HepG2 (cell line): ENCODE measurements around the gene HOXA9. TPM values are rescaled to one million over a fixed set of nuclear protein-coding genes. Genes with fewer than 3 reads are reported as not detected.

Experiments
- ARID3A ChIP-seq: IDR thresholded peaks from 2 replicates; pipeline ENCODE4 v1.6.1; 2012; ENCODE audit warnings: low read depth, low read length, improper control_type of control experiment
- ARID5B ChIP-seq: IDR thresholded peaks from 2 replicates; pipeline ENCODE4 v1.4.0; 2020; ENCODE audit warnings: mild to moderate bottlenecking, missing genetic modification reagents
- ATF7-NPFF ChIP-seq: sonication (generic); formaldehyde crosslinking; IDR thresholded peaks from 2 replicates; pipeline ENCODE4 v1.8.1; 2023; ENCODE audit warnings: mild to moderate bottlenecking, low read depth, missing genetic modification reagents, moderate library complexity
- CC2D1A ChIP-seq: sonication (generic); formaldehyde crosslinking; IDR thresholded peaks from 2 replicates; pipeline ENCODE4 v1.8.1; 2023; ENCODE audit warnings: mild to moderate bottlenecking, missing genetic modification reagents
- ETS1 ChIP-seq: sonication (generic); formaldehyde crosslinking; IDR thresholded peaks from 2 replicates; pipeline ENCODE4 v1.4.0; 2020; ENCODE audit warnings: missing genetic modification reagents
- LBX2 ChIP-seq: sonication (generic); formaldehyde crosslinking; IDR thresholded peaks from 2 replicates; pipeline ENCODE4 v1.5.0; 2020; ENCODE audit warnings: missing genetic modification reagents, mild to moderate bottlenecking, borderline replicate concordance
- NKX3-1 ChIP-seq: sonication (generic); formaldehyde crosslinking; IDR thresholded peaks from 2 replicates; pipeline ENCODE4 v1.5.0; 2020; ENCODE audit warnings: missing genetic modification reagents
- STAG1 ChIP-seq: sonication (generic); formaldehyde crosslinking; IDR thresholded peaks from 2 replicates; pipeline ENCODE4 v1.4.0; 2020; ENCODE audit warnings: missing genetic modification reagents
- ZFP91 ChIP-seq: sonication (generic); formaldehyde crosslinking; IDR thresholded peaks from 2 replicates; pipeline ENCODE4 v1.9.0; 2022; ENCODE audit warnings: missing genetic modification reagents, mild to moderate bottlenecking, borderline replicate concordance
- ZIK1 ChIP-seq: sonication (generic); formaldehyde crosslinking; IDR thresholded peaks from 2 replicates; pipeline ENCODE4 v1.5.0; 2020; ENCODE audit warnings: mild to moderate bottlenecking, low read depth, missing genetic modification reagents, borderline replicate concordance
- ZNF17 ChIP-seq: sonication (generic); formaldehyde crosslinking; IDR thresholded peaks from 2 replicates; pipeline ENCODE4 v1.5.0; 2020; ENCODE audit warnings: mild to moderate bottlenecking, missing genetic modification reagents
- ZNF235 ChIP-seq: sonication (generic); formaldehyde crosslinking; IDR thresholded peaks from 2 replicates; pipeline ENCODE4 v1.8.1; 2023; ENCODE audit warnings: mild to moderate bottlenecking, missing genetic modification reagents, borderline replicate concordance
- ZNF253 ChIP-seq: sonication (generic); formaldehyde crosslinking; IDR thresholded peaks from 2 replicates; pipeline ENCODE4 v1.8.0; 2022; ENCODE audit warnings: mild to moderate bottlenecking, missing genetic modification reagents, borderline replicate concordance
- ZNF263 ChIP-seq: sonication (generic); formaldehyde crosslinking; IDR thresholded peaks from 2 replicates; pipeline ENCODE4 v1.4.0; 2020; ENCODE audit warnings: missing genetic modification reagents
- ZNF3 ChIP-seq: IDR thresholded peaks from 2 replicates; pipeline ENCODE4 v1.7.0; 2017; ENCODE audit warnings: inconsistent platforms
- ZNF329 ChIP-seq: sonication (generic); formaldehyde crosslinking; IDR thresholded peaks from 2 replicates; pipeline ENCODE4 v1.9.0; 2021; ENCODE audit warnings: low read depth, mild to moderate bottlenecking, missing genetic modification reagents
- ZNF331 ChIP-seq: sonication (generic); formaldehyde crosslinking; IDR thresholded peaks from 2 replicates; pipeline ENCODE4 v1.4.0; 2020; ENCODE audit warnings: missing genetic modification reagents
- ZNF501 ChIP-seq: sonication (generic); formaldehyde crosslinking; IDR thresholded peaks from 2 replicates; pipeline ENCODE4 v1.5.1; 2020; ENCODE audit warnings: mild to moderate bottlenecking, moderate library complexity, missing genetic modification reagents
- ZNF570 ChIP-seq: sonication (generic); formaldehyde crosslinking; IDR thresholded peaks from 2 replicates; pipeline ENCODE4 v1.4.0; 2020; ENCODE audit warnings: mild to moderate bottlenecking, missing genetic modification reagents, borderline replicate concordance
- ZSCAN29 ChIP-seq: sonication (generic); formaldehyde crosslinking; conservative IDR thresholded peaks from 2 replicates; pipeline ENCODE4 v1.4.0; 2020; ENCODE audit warnings: mild to moderate bottlenecking, missing genetic modification reagents
- ZSCAN31 ChIP-seq: sonication (generic); formaldehyde crosslinking; IDR thresholded peaks from 2 replicates; pipeline ENCODE4 v1.5.0; 2020; ENCODE audit warnings: low read depth, mild to moderate bottlenecking, missing genetic modification reagents
- polyA plus RNA-seq, 8 experiments: library from polyadenylated mRNA; depleted of rRNA in 3 of 8; stranded (reverse) in 7 of 8; unstranded in 1 of 8; fragments of >200 nt; fragmentation: Illumina TruSeq in 4 of 8; extraction: Trizol in 4 of 8; gene quantifications; 2 replicates each; pipeline versions ENCODE4 v1.2.1 to v1.2.3, GENCODE V29; 2011 to 2016; ENCODE audit warnings: low read depth in 4 of 8, missing spikeins in 1 of 8, mixed read lengths in 1 of 8; ENCODE audit not compliant: insufficient read depth in 1 of 8
- total RNA-seq, 5 experiments: library from RNA; depleted of rRNA; stranded (reverse); fragments of >200 nt; fragmentation: Illumina TruSeq; extraction: Trizol; gene quantifications; 2 replicates each; pipeline ENCODE4 v1.2.3, GENCODE V29; 2016; ENCODE audit warnings: low read depth in 1 of 5

Gene HOXA9
- total and polyA plus RNA-seq, 2 of the 13 experiments (the other 11 are each of a cell fraction or from before 2014, with no cell fraction given): not detected

- TF ChIP-seq ZNF329 (CRISPR knock-in tag) (no peak), ZNF253 (no peak), ZIK1 (CRISPR knock-in tag) (no peak), ZFP91 (CRISPR knock-in tag) (peak; percentile 65; the same call in 1 of the 2 replicates), ZNF331 (CRISPR knock-in tag) (no peak; the same call in 1 of the 2 replicates), ZNF17 (CRISPR knock-in tag) (no peak), ARID5B (CRISPR knock-in tag) (peak; percentile 44; the same call in 1 of the 2 replicates), ZSCAN29 (0 out of 2 replicates have a peak, but pooled peaks have one; percentile 52), ARID3A (peak; percentile 94), ZNF501 (CRISPR knock-in tag) (0 out of 2 replicates have a peak, but pooled peaks have one; percentile 26), LBX2 (CRISPR knock-in tag) (no peak), ZSCAN31 (CRISPR knock-in tag) (no peak), ZNF570 (CRISPR knock-in tag) (no peak), CC2D1A (CRISPR knock-in tag) (no peak), ETS1 (CRISPR knock-in tag) (no peak), NKX3-1 (no peak), ATF7-NPFF (CRISPR knock-in tag) (peak; percentile 61; the same call in 1 of the 2 replicates), ZNF3 (no peak), ZNF235 (no peak), ZNF263 (no peak), STAG1 (CRISPR knock-in tag) (peak; percentile 47)
These were observed 14.6 kb downstream of the HOXA9 start (continued) for GRCh38 chr7:27150568-27151340.
